Measurements from ENCODE around the gene ANKDD1A.

DNA sequence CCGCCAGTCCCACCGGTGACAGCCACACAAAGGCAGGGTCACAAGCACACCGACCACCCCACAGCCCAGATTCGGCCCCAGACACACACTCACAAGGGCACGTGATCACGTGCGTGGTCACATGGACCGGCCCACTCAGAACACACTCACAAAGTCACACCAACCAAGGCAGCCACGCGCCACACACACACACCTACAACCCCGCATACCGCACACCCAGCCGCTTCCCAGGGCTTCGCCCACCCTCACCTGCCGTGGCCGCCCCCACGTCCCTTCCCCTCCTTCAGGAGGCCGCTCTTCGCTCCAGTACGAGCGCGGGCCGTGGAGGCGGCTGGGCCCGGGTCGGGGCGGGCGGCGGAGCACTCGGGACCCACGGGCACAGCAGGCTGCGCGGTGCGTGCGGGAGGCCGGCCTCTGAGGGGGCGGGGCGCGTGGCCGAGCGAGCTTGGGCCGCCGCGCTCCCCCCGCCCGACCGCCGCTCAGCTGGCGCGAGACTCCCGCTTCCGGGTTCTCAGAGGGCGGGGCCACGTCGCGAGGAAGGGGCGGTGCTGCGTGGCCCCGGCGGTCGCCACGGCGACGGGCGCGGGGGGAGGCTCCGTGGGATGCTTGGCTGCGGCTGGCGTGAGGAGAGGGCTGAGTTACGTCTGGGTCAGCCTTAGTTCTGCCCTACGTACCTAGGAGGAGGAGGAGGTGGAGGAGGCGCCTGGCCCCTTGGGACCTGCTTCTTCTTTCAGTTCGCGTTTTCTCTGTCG is 77.9 kb downstream of the ANKDD1A start, which contains the start of gene SPG21:
- TF ChIP-seq, protein P1, sequence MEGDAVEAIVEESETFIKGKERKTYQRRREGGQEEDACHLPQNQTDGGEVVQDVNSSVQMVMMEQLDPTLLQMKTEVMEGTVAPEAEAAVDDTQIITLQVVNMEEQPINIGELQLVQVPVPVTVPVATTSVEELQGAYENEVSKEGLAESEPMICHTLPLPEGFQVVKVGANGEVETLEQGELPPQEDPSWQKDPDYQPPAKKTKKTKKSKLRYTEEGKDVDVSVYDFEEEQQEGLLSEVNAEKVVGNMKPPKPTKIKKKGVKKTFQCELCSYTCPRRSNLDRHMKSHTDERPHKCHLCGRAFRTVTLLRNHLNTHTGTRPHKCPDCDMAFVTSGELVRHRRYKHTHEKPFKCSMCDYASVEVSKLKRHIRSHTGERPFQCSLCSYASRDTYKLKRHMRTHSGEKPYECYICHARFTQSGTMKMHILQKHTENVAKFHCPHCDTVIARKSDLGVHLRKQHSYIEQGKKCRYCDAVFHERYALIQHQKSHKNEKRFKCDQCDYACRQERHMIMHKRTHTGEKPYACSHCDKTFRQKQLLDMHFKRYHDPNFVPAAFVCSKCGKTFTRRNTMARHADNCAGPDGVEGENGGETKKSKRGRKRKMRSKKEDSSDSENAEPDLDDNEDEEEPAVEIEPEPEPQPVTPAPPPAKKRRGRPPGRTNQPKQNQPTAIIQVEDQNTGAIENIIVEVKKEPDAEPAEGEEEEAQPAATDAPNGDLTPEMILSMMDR (IDR thresholded peaks at IDR 0.05) = no peak
- TF ChIP-seq POLR2A (IDR thresholded peaks at IDR 0.05) = peak; percentile 18 to 92
